Endothelial cell of umbilical vein (primary cell): ENCODE measurements around the gene MTAP. TPM values are rescaled to one million over a fixed set of nuclear protein-coding genes. Genes with fewer than 3 reads are reported as not detected.

Source experiments
- BruUV-seq: library from RNA; stranded (reverse); fragments of 400-500 nt; replicated peaks from 2 replicates; lab custom pipeline; 2021; lab: Mats Ljungman, UMichigan
- CTCF ChIA-PET: fragments of 300-600, 350-600 bp; sonication (Branson Sonifier 250); formaldehyde crosslinking; loops from one replicate; lab custom pipeline; 2021; ENCODE audit warnings: antibody characterized with exemption, inconsistent platforms; lab: Charles Lee
- POLR2A ChIA-PET: fragments of 300-600, 350-600 bp; sonication (Branson Sonifier 250); formaldehyde crosslinking; loops from one replicate; lab custom pipeline; 2021; ENCODE audit warnings: antibody characterized with exemption, inconsistent platforms; lab: Charles Lee
- DNase-seq: peaks from one replicate; pipeline ENCODE4 v3.0.0-alpha.2; 2011; ENCODE audit warnings: low read depth, low spot score
- FAIRE-seq: peaks from 2 replicates; lab custom pipeline; 2011; peaks lifted over from hg19 to GRCh38; lab: Jason Lieb, UNC
- H2AFZ ChIP-seq: 2 replicates; pipeline ENCODE4 v1.6.0; 2012; ENCODE audit warnings: low read depth, low read length, control low read depth, inconsistent platforms
- H3K27ac ChIP-seq: 2 replicates; pipeline ENCODE4 v1.5.1; 2011; ENCODE audit warnings: low read depth, mild to moderate bottlenecking, control low read depth, low read length, moderate library complexity; ENCODE audit not compliant: insufficient read depth
- H3K27me3 ChIP-seq, 2 experiments: 2 replicates each; pipeline versions ENCODE4 v1.6.0 to v1.6.1; 2011; ENCODE audit warnings: low read length in 2 of 2, mixed read lengths in 1 of 2; ENCODE audit not compliant: control insufficient read depth in 2 of 2, insufficient read depth in 2 of 2
- H3K36me3 ChIP-seq, 2 experiments: 2 replicates in 1 of 2; 3 replicates in 1 of 2; pipeline ENCODE4 v1.5.1; 2011; ENCODE audit warnings: low read length in 2 of 2, mild to moderate bottlenecking in 1 of 2, moderate library complexity in 1 of 2; ENCODE audit not compliant: control insufficient read depth in 2 of 2, insufficient read depth in 2 of 2; ENCODE audit errors: extremely low read depth in 1 of 2
- H3K4me1 ChIP-seq: 3 replicates; pipeline ENCODE4 v1.5.1; 2011; ENCODE audit warnings: mild to moderate bottlenecking, low read length; ENCODE audit not compliant: control insufficient read depth, insufficient read depth; ENCODE audit errors: extremely low read depth
- H3K4me2 ChIP-seq: 2 replicates; pipeline ENCODE4 v1.6.1; 2011; ENCODE audit warnings: low read length, control low read depth, mixed read lengths; ENCODE audit not compliant: insufficient read depth
- H3K4me3 ChIP-seq, 3 experiments: fragments of 200-600 bp in 1 of 3; sonication (generic), shearing (Covaris generic) in 1 of 3; replicated peaks in 1 of 3; 2 replicates each; pipeline ENCODE4 v1.5.1; 2011 to 2016; ENCODE audit warnings: control low read depth in 3 of 3, low read length in 3 of 3, mild to moderate bottlenecking in 2 of 3, inconsistent platforms in 1 of 3, low read depth in 1 of 3, moderate library complexity in 1 of 3; ENCODE audit not compliant: insufficient read depth in 1 of 3
- H3K79me2 ChIP-seq: 2 replicates; pipeline ENCODE4 v1.6.0; 2012; ENCODE audit warnings: low read length, inconsistent platforms; ENCODE audit not compliant: control insufficient read depth, insufficient read depth
- H3K9ac ChIP-seq: replicated peaks from 2 replicates; pipeline ENCODE3; 2011; ENCODE audit warnings: low read length, control low read depth; ENCODE audit not compliant: insufficient read depth; ENCODE audit errors: extremely low read depth
- H3K9me1 ChIP-seq: replicated peaks from 3 replicates; pipeline ENCODE4 v1.6.0; 2011; ENCODE audit warnings: mild to moderate bottlenecking, low read length; ENCODE audit not compliant: control insufficient read depth, insufficient read depth; ENCODE audit errors: extremely low read depth
- H3K9me3 ChIP-seq: replicated peaks from 2 replicates; pipeline ENCODE4 v1.5.1; 2012; ENCODE audit warnings: low read length, inconsistent platforms; ENCODE audit not compliant: control insufficient read depth, insufficient read depth
- H4K20me1 ChIP-seq: replicated peaks from 2 replicates; pipeline ENCODE3; 2011; ENCODE audit warnings: mild to moderate bottlenecking, low read length; ENCODE audit not compliant: control insufficient read depth, insufficient read depth; ENCODE audit errors: extremely low read depth
- EZH2 ChIP-seq: IDR thresholded peaks from 2 replicates; pipeline ENCODE4 v1.6.1; 2012; ENCODE audit warnings: borderline replicate concordance, low read depth, mild to moderate bottlenecking, moderate library complexity, low read length, inconsistent platforms; ENCODE audit not compliant: severe bottlenecking
- FOS ChIP-seq: IDR thresholded peaks from 2 replicates; pipeline ENCODE4 v1.6.1; 2011; ENCODE audit warnings: mild to moderate bottlenecking, low read length, moderate library complexity, borderline replicate concordance; ENCODE audit not compliant: insufficient read depth
- GATA2 ChIP-seq: IDR thresholded peaks from 2 replicates; pipeline ENCODE4 v1.7.0; 2011; ENCODE audit warnings: low read depth, mild to moderate bottlenecking, moderate library complexity, mixed read lengths, low read length; ENCODE audit not compliant: insufficient read length, insufficient read depth
- JUN ChIP-seq: IDR thresholded peaks from 2 replicates; pipeline ENCODE4 v1.6.1; 2011; ENCODE audit warnings: borderline replicate concordance, low read depth; ENCODE audit not compliant: insufficient read length, insufficient read depth
- MYC ChIP-seq: IDR thresholded peaks from one replicate; pipeline ENCODE4 v1.6.1; 2011; ENCODE audit warnings: mild to moderate bottlenecking, low read depth, low read length
- POLR2A ChIP-seq: IDR thresholded peaks from 2 replicates; pipeline ENCODE4 v1.6.1; 2012; ENCODE audit warnings: low read depth, mild to moderate bottlenecking, control low read depth, low read length
- dilution Hi-C: fragments of 300-500 bp; cut with MboI; formaldehyde crosslinking; loops from one replicate; pipeline ENCODE4 v1.15.0; 2019; ENCODE audit warnings: low sequenced_read_pairs; ENCODE audit not compliant: extremely low pct_ligation_motif_present
- intact Hi-C: fragments of 100-400 bp; cut with micrococcal nuclease; formaldehyde crosslinking; loops from one replicate; pipeline ENCODE4 v1.10.0; 2022
- polyA plus RNA-seq, 4 experiments: library from polyadenylated mRNA; depleted of rRNA in 3 of 4; stranded (reverse) in 3 of 4; unstranded in 1 of 4; fragments of >200 nt; gene quantifications; 2 replicates each; pipeline versions ENCODE4 v1.2.1 to v1.2.3, GENCODE V29; 2011 to 2012; ENCODE audit warnings: missing spikeins in 1 of 4
- total RNA-seq: library from RNA; stranded (reverse); gene quantifications from 2 replicates; pipeline ENCODE4 v1.2.3, GENCODE V29; 2021
- TF ChIP-seq, protein P1 (sequence below), 2 donors: IDR thresholded peaks; 1 replicate in 1 of 2; 2 replicates in 1 of 2; pipeline ENCODE4 v1.5.1; 2011; ENCODE audit warnings: low read length in 2 of 2, mild to moderate bottlenecking in 2 of 2, moderate library complexity in 2 of 2, control low read depth in 1 of 2, inconsistent platforms in 1 of 2, low read depth in 1 of 2; ENCODE audit not compliant: insufficient read depth in 1 of 2; ENCODE audit errors: extremely low read depth in 1 of 2
- TF ChIP-seq, protein P2 (sequence below): IDR thresholded peaks from 2 replicates; pipeline ENCODE4 v1.6.1; 2011; ENCODE audit not compliant: insufficient read depth, insufficient read length

The MTAP gene
- total and polyA plus RNA-seq, 2 donors (not counting 3 experiments of a cell fraction or from before 2014, with no cell fraction given) = 11.3 to 55.1 TPM

DNA sequence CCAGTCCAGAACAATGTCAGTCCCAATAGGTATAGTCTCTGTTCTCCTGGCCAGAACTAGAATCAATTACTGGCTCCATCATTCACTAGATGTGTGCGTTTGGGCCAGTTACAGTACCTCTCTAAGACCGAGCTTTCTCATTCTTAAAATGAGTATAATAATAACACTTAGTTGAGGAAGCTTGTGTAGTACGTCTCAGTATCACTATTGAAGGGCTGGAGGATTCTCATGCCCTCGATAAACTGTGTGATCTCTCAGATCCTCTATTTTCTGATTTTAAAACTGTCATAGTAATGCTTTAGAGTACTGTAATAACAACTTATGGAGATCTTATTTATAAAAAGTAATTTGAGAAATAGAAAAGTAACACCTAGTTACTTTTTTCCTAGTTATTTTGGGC, 141.0 kb downstream of the MTAP start:
- Histone ChIP-seq H3K9ac (no peak overlapping the region), H3K79me2 (no peaks in the 10 kb centered on the region), H3K4me2 (no peak overlapping the region), H3K4me1 (no peaks in the 10 kb centered on the region), H3K4me3 (no peak overlapping the region), H4K20me1 (no peaks in the 10 kb centered on the region), H3K9me3 (no peaks in the 10 kb centered on the region), H2AFZ (no peak overlapping the region), H3K27me3 (peaks cover 8 to 13% of the 10 kb centered on the region in 2 experiments), H3K27ac (no peak overlapping the region), H3K9me1 (no peaks in the 10 kb centered on the region), H3K36me3 (no peaks in the 10 kb centered on the region)
- dilution Hi-C loops (no loop called here), intact Hi-C loops (no loop called here)
- FAIRE-seq = no peak
- ChIA-PET POLR2A (no interaction called here), CTCF (interaction anchor here (1.5 to 1.6 kb wide), 2 partner anchors 10 to 12 kb away, joined by 4 read pairs; no protein-coding TSS in a partner anchor)
- DNase-seq = no peak
- no peak for TF ChIP-seq JUN
- TF ChIP-seq, protein P1, sequence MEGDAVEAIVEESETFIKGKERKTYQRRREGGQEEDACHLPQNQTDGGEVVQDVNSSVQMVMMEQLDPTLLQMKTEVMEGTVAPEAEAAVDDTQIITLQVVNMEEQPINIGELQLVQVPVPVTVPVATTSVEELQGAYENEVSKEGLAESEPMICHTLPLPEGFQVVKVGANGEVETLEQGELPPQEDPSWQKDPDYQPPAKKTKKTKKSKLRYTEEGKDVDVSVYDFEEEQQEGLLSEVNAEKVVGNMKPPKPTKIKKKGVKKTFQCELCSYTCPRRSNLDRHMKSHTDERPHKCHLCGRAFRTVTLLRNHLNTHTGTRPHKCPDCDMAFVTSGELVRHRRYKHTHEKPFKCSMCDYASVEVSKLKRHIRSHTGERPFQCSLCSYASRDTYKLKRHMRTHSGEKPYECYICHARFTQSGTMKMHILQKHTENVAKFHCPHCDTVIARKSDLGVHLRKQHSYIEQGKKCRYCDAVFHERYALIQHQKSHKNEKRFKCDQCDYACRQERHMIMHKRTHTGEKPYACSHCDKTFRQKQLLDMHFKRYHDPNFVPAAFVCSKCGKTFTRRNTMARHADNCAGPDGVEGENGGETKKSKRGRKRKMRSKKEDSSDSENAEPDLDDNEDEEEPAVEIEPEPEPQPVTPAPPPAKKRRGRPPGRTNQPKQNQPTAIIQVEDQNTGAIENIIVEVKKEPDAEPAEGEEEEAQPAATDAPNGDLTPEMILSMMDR (IDR thresholded peaks at IDR 0.05; ENCODE audit: extremely low read depth in 1 of 2, insufficient read depth in 1 of 2, low read depth in 1 of 2, low read length in 2 of 2) = no peak
- no peak for TF ChIP-seq POLR2A
- no peak for TF ChIP-seq FOS
- BruUV-seq = no TSS peak

DNA sequence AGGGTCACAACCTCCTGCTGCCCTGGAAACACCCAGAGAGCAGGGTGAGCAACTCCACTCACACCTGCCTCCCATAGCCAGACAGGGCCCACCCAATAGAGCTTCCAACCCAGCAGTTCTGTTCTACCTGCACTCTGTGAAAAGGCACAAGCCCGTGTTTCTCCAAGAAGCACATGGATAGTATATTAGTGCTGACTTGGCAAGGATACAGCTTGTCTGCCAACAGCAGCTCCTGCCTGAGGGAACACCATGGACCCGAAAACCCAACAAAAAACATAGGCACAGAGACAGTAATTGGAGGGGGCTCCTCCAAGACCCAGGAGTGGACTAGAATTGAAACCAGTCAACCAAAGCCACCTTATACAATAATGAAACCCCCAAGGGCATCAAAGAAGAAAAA, 143.2 kb downstream of the MTAP start:
- POLR2A ChIA-PET = no interaction called here
- H3K79me2 ChIP-seq = no peaks in the 10 kb centered on the region

More for the DNA sequence above, 143.2 kb downstream of the MTAP start:
- H3K4me3 ChIP-seq = no peak overlapping the region
- BruUV-seq = no TSS peak
- dilution Hi-C loops = no loop called here
- no peak overlapping the region for H3K27ac ChIP-seq
- H3K9ac ChIP-seq = no peak overlapping the region
- TF ChIP-seq EZH2 (no peak), MYC (no peak), JUN (no peak), GATA2 (no peak), POLR2A (no peak)
- TF ChIP-seq, protein P2, sequence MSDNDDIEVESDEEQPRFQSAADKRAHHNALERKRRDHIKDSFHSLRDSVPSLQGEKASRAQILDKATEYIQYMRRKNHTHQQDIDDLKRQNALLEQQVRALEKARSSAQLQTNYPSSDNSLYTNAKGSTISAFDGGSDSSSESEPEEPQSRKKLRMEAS = no peak
- H3K4me2 ChIP-seq = no peak overlapping the region
- peaks cover 10 to 13% of the 10 kb centered on the region in 2 experiments for H3K27me3 ChIP-seq
- H4K20me1 ChIP-seq = no peaks in the 10 kb centered on the region
- no peaks in the 10 kb centered on the region for H3K36me3 ChIP-seq
- H3K9me1 ChIP-seq = no peaks in the 10 kb centered on the region
- no peak for DNase-seq
- H3K9me3 ChIP-seq = no peaks in the 10 kb centered on the region
- no peak overlapping the region for H2AFZ ChIP-seq
- intact Hi-C loops = no loop called here
- FAIRE-seq = no peak
- CTCF ChIA-PET = interaction anchor here (1.6 kb wide), 1 partner anchor 12 kb away, joined by 3 read pairs; no protein-coding TSS in a partner anchor
- H3K4me1 ChIP-seq = no peaks in the 10 kb centered on the region
